Right renal pelvis (tissue), 4 donors: ENCODE measurements around the gene MRPL24. TPM values are rescaled to one million over a fixed set of nuclear protein-coding genes. Genes with fewer than 3 reads are reported as not detected.

Experiments used
- DNase-seq, 4 donors: peaks; one replicate each; pipeline ENCODE4 v3.0.0-alpha.2; 2013; ENCODE audit warnings: low read depth in 4 of 4, low spot score in 3 of 4, missing footprints in 1 of 4
- polyA plus RNA-seq, 4 donors: library from polyadenylated mRNA; unstranded; fragments of 120-200 nt; gene quantifications; one replicate each; pipeline ENCODE4 v1.2.1, GENCODE V29; 2013; ENCODE audit not compliant: insufficient read length in 4 of 4

MRPL24 gene
- polyA plus RNA-seq, 4 donors: 68.4 to 75.1 (median 72.3) TPM

GRCh38 chr1:156694690-156694962 lies 46.3 kb downstream of the MRPL24 start:
- no peak for DNase-seq

GRCh38 chr1:156693848-156694689 lies 46.8 kb downstream of the MRPL24 start:
- DNase-seq: no peak

GRCh38 chr1:156692925-156693847 lies 47.7 kb downstream of the MRPL24 start:
- peak in 3 of 4 donors; percentile 75 to 84 (median 80) for DNase-seq

GRCh38 chr1:156692441-156692924 lies 48.4 kb downstream of the MRPL24 start:
- DNase-seq: no peak

- DNase-seq: no peak
These were observed 49.0 kb downstream of the MRPL24 start for GRCh38 chr1:156691665-156692440.

GRCh38 chr1:156691191-156691590 lies 49.7 kb downstream of the MRPL24 start:
- no peak for DNase-seq

- no peak for DNase-seq
These were observed 50.2 kb downstream of the MRPL24 start for GRCh38 chr1:156690675-156691036.

GRCh38 chr1:156689953-156690674 lies 50.8 kb downstream of the MRPL24 start:
- no peak for DNase-seq

GRCh38 chr1:156689035-156689952 lies 51.6 kb downstream of the MRPL24 start:
- peak; percentile 78 to 86 (median 84) for DNase-seq

Other genes starting within 250 kb of the MRPL24 start
- 10 to 100 TPM; 23.3 to 24.8 (median 24.3) TPM for gene MEF2D, start 240.3 kb downstream of the MRPL24 start, polyA plus RNA-seq
- 10 to 100 TPM; 11.2 to 13.2 (median 12.3) TPM for gene IQGAP3, start 168.5 kb downstream of the MRPL24 start, polyA plus RNA-seq
- gene TTC24, start 161.4 kb downstream of the MRPL24 start, polyA plus RNA-seq: 1 to 10 TPM in 2 of 4 donors, under 1 TPM in 2; 0.86 to 1.3 (median 1.0) TPM
- gene NAXE, start 149.3 kb downstream of the MRPL24 start, polyA plus RNA-seq: 10 to 100 TPM; 74.4 to 84.1 (median 81.6) TPM
- 10 to 100 TPM; 30.2 to 33.7 (median 31.4) TPM for gene GPATCH4, start 139.6 kb downstream of the MRPL24 start, polyA plus RNA-seq
- under 1 TPM; 0.11 to 0.45 (median 0.42) TPM for gene HAPLN2, start 121.7 kb downstream of the MRPL24 start, polyA plus RNA-seq
- gene BCAN, start 99.0 kb downstream of the MRPL24 start, polyA plus RNA-seq: under 1 TPM in 3 of 4 donors, not detected in 1; 0.12 to 0.58 (median 0.13) TPM
- gene NES, start 63.7 kb downstream of the MRPL24 start, polyA plus RNA-seq: 100 to 1,000 TPM; 153 to 160 (median 156) TPM
- gene CRABP2, start 35.5 kb downstream of the MRPL24 start, polyA plus RNA-seq: 100 to 1,000 TPM in 1 of 4 donors, 10 to 100 TPM in 3; 69.1 to 106 (median 83.1) TPM
- gene METTL25B, start 12.6 kb downstream of the MRPL24 start, polyA plus RNA-seq: 10 to 100 TPM; 29.9 to 36.6 (median 34.6) TPM
- gene ISG20L2, start 12.3 kb downstream of the MRPL24 start, polyA plus RNA-seq: 10 to 100 TPM; 44.0 to 50.0 (median 45.3) TPM
- gene HDGF, start 10.6 kb upstream of the MRPL24 start, polyA plus RNA-seq: 100 to 1,000 TPM; 261 to 286 (median 283) TPM
- gene PRCC, start 26.4 kb upstream of the MRPL24 start, polyA plus RNA-seq: 100 to 1,000 TPM; 107 to 140 (median 125) TPM
- gene SH2D2A, start 75.8 kb upstream of the MRPL24 start, polyA plus RNA-seq: under 1 TPM; 0.71 to 0.79 (median 0.76) TPM
- gene INSRR, start 118.0 kb upstream of the MRPL24 start, polyA plus RNA-seq: 1 to 10 TPM; 1.5 to 2.8 (median 1.8) TPM
- 1 to 10 TPM in 3 of 4 donors, under 1 TPM in 1; 0.98 to 2.1 (median 1.3) TPM for gene NTRK1, start 119.8 kb upstream of the MRPL24 start, polyA plus RNA-seq
- 10 to 100 TPM; 21.4 to 22.6 (median 21.9) TPM for gene PEAR1, start 152.6 kb upstream of the MRPL24 start, polyA plus RNA-seq
- under 1 TPM; 0.22 to 0.66 (median 0.33) TPM for gene LRRC71, start 179.5 kb upstream of the MRPL24 start, polyA plus RNA-seq